ENCODE results near the gene LNX1.

- TF ChIP-seq CTCF (IDR thresholded peaks at IDR 0.05; ENCODE audit: insufficient read depth, low read depth, low read length): no peak
- no peak for TF ChIP-seq EZH2 (IDR thresholded peaks at IDR 0.05; ENCODE audit: insufficient read depth, low read length)
Observed at GRCh38 chr4:53499791-53500190, 91.5 kb downstream of the LNX1 start.
